HCT116 (cell line): ENCODE data around the gene FUOM. TPM values are rescaled to one million over a fixed set of nuclear protein-coding genes. Genes with fewer than 3 reads are reported as not detected.

ENCODE experiments used
- ATAC-seq: fragments of 200-7000 bp; cut with Tn5 transposase; 2 replicates; pipeline ENCODE4 v1.9.1; 2020; ENCODE audit warnings: mild to moderate bottlenecking, moderate library complexity
- BruUV-seq: library from RNA; stranded (reverse); fragments of 400-500 nt; replicated peaks from 2 replicates; lab custom pipeline; 2021; lab: Mats Ljungman, UMichigan
- CTCF ChIA-PET: fragments of 300-600 bp; sonication (Branson Sonifier 250); formaldehyde crosslinking; loops from one replicate; lab custom pipeline; 2021; ENCODE audit warnings: antibody characterized with exemption; lab: Charles Lee
- POLR2A ChIA-PET: fragments of 300-600, 350-600 bp; sonication (Branson Sonifier 250); formaldehyde crosslinking; loops from one replicate; lab custom pipeline; 2021; ENCODE audit warnings: antibody characterized with exemption; lab: Charles Lee
- RAD21 ChIA-PET, 2 experiments: fragments of 300-600 bp; sonication (Branson Sonifier 250); formaldehyde crosslinking; loops; one replicate each; lab custom pipeline; 2023; ENCODE audit warnings: low total read pairs in 2 of 2; ENCODE audit not compliant: uncharacterized antibody in 2 of 2, unreplicated experiment in 2 of 2, low non-redundant PET in 1 of 2; lab: Charles Lee
- DNase-seq: peaks from one replicate; pipeline ENCODE4 v3.0.0-alpha.2; 2010; ENCODE audit warnings: low read depth, low spot score
- H2AFZ ChIP-seq: fragments of 200-600 bp; shearing (Covaris generic), sonication (generic); 2 replicates; pipeline ENCODE4 v1.6.1; 2017; ENCODE audit warnings: low read depth, mixed run types, mixed read lengths, antibody characterized with exemption, low read length; ENCODE audit not compliant: poor library complexity, severe bottlenecking
- H3K27ac ChIP-seq: 2 replicates; pipeline ENCODE4 v1.5.1; 2012; ENCODE audit warnings: low read depth, low read length
- H3K27me3 ChIP-seq: fragments of 200-600 bp; sonication (generic); 2 replicates; pipeline ENCODE4 v1.6.1; 2016; ENCODE audit warnings: mixed run types, low read length, mixed read lengths; ENCODE audit not compliant: insufficient read depth
- H3K36me3 ChIP-seq, 2 experiments: fragments of 200-500 bp in 1 of 2; fragments of 200-600 bp in 1 of 2; sonication (Bioruptor generic) in 1 of 2; sonication (generic) in 1 of 2; 2 replicates each; pipeline versions ENCODE4 v1.5.1 to v1.6.1; 2014 to 2016; ENCODE audit warnings: low read length in 2 of 2, inconsistent platforms in 1 of 2, mixed read lengths in 1 of 2, mixed run types in 1 of 2; ENCODE audit not compliant: insufficient read depth in 2 of 2, control insufficient read depth in 1 of 2
- H3K4me1 ChIP-seq, 2 experiments: fragments of 200-600 bp in 1 of 2; sonication (generic) in 1 of 2; 2 replicates each; pipeline versions ENCODE4 v1.5.1 to v1.6.1; 2012 to 2017; ENCODE audit warnings: low read length in 2 of 2, inconsistent platforms in 1 of 2, mild to moderate bottlenecking in 1 of 2, mixed read lengths in 1 of 2, mixed run types in 1 of 2, moderate library complexity in 1 of 2; ENCODE audit not compliant: insufficient read depth in 2 of 2, control insufficient read depth in 1 of 2
- H3K4me2 ChIP-seq: fragments of 200-600 bp; sonication (generic); 2 replicates; pipeline ENCODE4 v1.6.1; 2017; ENCODE audit warnings: mixed run types, low read length, mixed read lengths
- H3K4me3 ChIP-seq, 2 experiments: fragments of 200-600 bp in 1 of 2; sonication (generic) in 1 of 2; replicated peaks in 1 of 2; 2 replicates each; pipeline ENCODE4 v1.5.1; 2011 to 2016; ENCODE audit warnings: low read length in 2 of 2, control low read depth in 1 of 2, low read depth in 1 of 2, mild to moderate bottlenecking in 1 of 2, mixed read lengths in 1 of 2, mixed run types in 1 of 2
- H3K79me2 ChIP-seq: fragments of 200-600 bp; sonication (generic); 2 replicates; pipeline ENCODE4 v1.6.1; 2017; ENCODE audit warnings: mild to moderate bottlenecking, mixed run types, low read length, moderate library complexity, mixed read lengths; ENCODE audit not compliant: insufficient read depth
- H3K9ac ChIP-seq: fragments of 200-600 bp; sonication (generic); 2 replicates; pipeline ENCODE4 v1.6.1; 2016; ENCODE audit warnings: low read length, mixed read lengths
- H3K9me2 ChIP-seq: fragments of 200-600 bp; sonication (generic), shearing (Covaris generic); 2 replicates; pipeline ENCODE4 v1.6.1; 2017; ENCODE audit warnings: mixed run types, mild to moderate bottlenecking, moderate library complexity; ENCODE audit not compliant: insufficient read depth
- H3K9me3 ChIP-seq, 2 experiments: fragments of 200-500 bp in 1 of 2; fragments of 200-600 bp in 1 of 2; sonication (Bioruptor generic) in 1 of 2; sonication (generic) in 1 of 2; 2 replicates each; pipeline ENCODE4 v1.6.1; 2014 to 2017; ENCODE audit warnings: low read length in 2 of 2, mixed read lengths in 2 of 2, inconsistent platforms in 1 of 2, low read depth in 1 of 2, mild to moderate bottlenecking in 1 of 2, mixed run types in 1 of 2, moderate library complexity in 1 of 2; ENCODE audit not compliant: control insufficient read depth in 1 of 2, insufficient read depth in 1 of 2
- H4K20me1 ChIP-seq: fragments of 200-600 bp; sonication (generic), shearing (Covaris generic); 2 replicates; pipeline ENCODE4 v1.6.1; 2017; ENCODE audit warnings: mixed run types, mild to moderate bottlenecking, moderate library complexity; ENCODE audit not compliant: insufficient read depth
- CBX3 ChIP-seq: IDR thresholded peaks from 2 replicates; pipeline ENCODE4 v1.6.1; 2012; ENCODE audit warnings: low read depth
- EGR1 ChIP-seq: IDR thresholded peaks from 2 replicates; pipeline ENCODE4 v1.6.1; 2012; ENCODE audit warnings: low read depth
- ELF1 ChIP-seq: IDR thresholded peaks from 2 replicates; pipeline ENCODE4 v1.6.1; 2012; ENCODE audit warnings: low read depth, borderline replicate concordance
- EZH2phosphoT487 ChIP-seq: fragments of 200-600 bp; IDR thresholded peaks from 2 replicates; pipeline ENCODE4 v1.6.1; 2018; ENCODE audit warnings: antibody characterized with exemption, borderline replicate concordance
- JUND ChIP-seq: IDR thresholded peaks from 2 replicates; pipeline ENCODE4 v1.6.1; 2012
- SIN3A ChIP-seq: IDR thresholded peaks from 2 replicates; pipeline ENCODE4 v1.6.1; 2012; ENCODE audit warnings: low read depth
- SP1 ChIP-seq: IDR thresholded peaks from 2 replicates; pipeline ENCODE4 v1.6.1; 2012; ENCODE audit warnings: low read depth
- YY1 ChIP-seq: IDR thresholded peaks from 2 replicates; pipeline ENCODE4 v1.6.1; 2011; ENCODE audit warnings: low read length, low read depth, moderate library complexity, mild to moderate bottlenecking; ENCODE audit not compliant: insufficient replicate concordance; ENCODE audit errors: extremely low read depth
- ZFX ChIP-seq: fragments of 450-650 bp; IDR thresholded peaks from 2 replicates; pipeline ENCODE4 v1.6.1; 2017
- ZNF274 ChIP-seq: fragments of 200-500 bp; sonication (Bioruptor generic); IDR thresholded peaks from 2 replicates; pipeline ENCODE4 v1.6.1; 2014; ENCODE audit warnings: mild to moderate bottlenecking, low read depth, low read length, inconsistent platforms
- intact Hi-C: fragments of 100-400 bp; cut with micrococcal nuclease; formaldehyde crosslinking; loops from 2 replicates; pipeline ENCODE4 v1.10.0; 2022
- total RNA-seq: library from RNA; stranded (reverse); gene quantifications from one replicate; pipeline ENCODE4 v1.2.1, GENCODE V29; 2021; ENCODE audit not compliant: unreplicated experiment
- TF ChIP-seq, protein P1 (sequence below), 3 experiments: fragments of 200-600 bp in 1 of 3; sonication (generic) in 1 of 3; IDR thresholded peaks in 2 of 3; conservative IDR thresholded peaks in 1 of 3; 2 replicates each; pipeline ENCODE4 v1.5.1; 2012 to 2017; ENCODE audit warnings: low read depth in 2 of 3, low read length in 2 of 3, antibody characterized with exemption in 1 of 3, borderline replicate concordance in 1 of 3, control low read depth in 1 of 3, mild to moderate bottlenecking in 1 of 3, mixed read lengths in 1 of 3, mixed run types in 1 of 3, moderate library complexity in 1 of 3; ENCODE audit not compliant: insufficient read depth in 1 of 3
- TF ChIP-seq, protein P2 (sequence below): IDR thresholded peaks from 2 replicates; pipeline ENCODE4 v1.6.1; 2012

FUOM gene
- total RNA-seq, 1 experiment from 2014 or later, result 21.5 TPM

DNA sequence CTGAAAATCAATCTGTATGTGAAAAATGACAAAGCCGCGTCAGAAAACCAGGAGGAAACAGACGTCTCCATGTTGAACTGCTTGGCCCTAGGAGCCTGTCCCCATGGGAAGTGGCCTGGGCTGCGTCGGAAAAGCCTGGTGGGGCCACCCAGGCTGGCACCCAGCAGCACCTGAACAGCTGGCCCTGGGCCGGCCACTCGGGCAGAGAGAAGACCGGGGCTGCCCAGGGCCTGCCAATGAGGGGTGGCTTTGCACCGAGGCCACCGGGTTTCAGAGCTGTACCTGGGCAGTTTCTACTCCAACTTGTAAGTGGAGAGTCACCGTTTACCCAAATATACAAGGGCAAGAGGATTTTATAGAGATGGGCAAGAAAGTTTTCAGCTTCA, 1.1 kb upstream of the FUOM start:
- peaks cover 6% of the 10 kb centered on the region; the same call in 1 of the 2 replicates for H3K79me2 ChIP-seq
- intact Hi-C loops, result no loop called here
- ChIA-PET CTCF (no interaction called here), POLR2A (no interaction called here), RAD21 (no interaction called here)
- no peak overlapping the region for H3K4me3 ChIP-seq
- no peaks in the 10 kb centered on the region for H3K9me3 ChIP-seq
- H3K9me2 ChIP-seq, result no peaks in the 10 kb centered on the region
- no peak for TF ChIP-seq CBX3
- TF ChIP-seq EGR1, result no peak
- TF ChIP-seq ELF1, result no peak
- TF ChIP-seq, protein P1, sequence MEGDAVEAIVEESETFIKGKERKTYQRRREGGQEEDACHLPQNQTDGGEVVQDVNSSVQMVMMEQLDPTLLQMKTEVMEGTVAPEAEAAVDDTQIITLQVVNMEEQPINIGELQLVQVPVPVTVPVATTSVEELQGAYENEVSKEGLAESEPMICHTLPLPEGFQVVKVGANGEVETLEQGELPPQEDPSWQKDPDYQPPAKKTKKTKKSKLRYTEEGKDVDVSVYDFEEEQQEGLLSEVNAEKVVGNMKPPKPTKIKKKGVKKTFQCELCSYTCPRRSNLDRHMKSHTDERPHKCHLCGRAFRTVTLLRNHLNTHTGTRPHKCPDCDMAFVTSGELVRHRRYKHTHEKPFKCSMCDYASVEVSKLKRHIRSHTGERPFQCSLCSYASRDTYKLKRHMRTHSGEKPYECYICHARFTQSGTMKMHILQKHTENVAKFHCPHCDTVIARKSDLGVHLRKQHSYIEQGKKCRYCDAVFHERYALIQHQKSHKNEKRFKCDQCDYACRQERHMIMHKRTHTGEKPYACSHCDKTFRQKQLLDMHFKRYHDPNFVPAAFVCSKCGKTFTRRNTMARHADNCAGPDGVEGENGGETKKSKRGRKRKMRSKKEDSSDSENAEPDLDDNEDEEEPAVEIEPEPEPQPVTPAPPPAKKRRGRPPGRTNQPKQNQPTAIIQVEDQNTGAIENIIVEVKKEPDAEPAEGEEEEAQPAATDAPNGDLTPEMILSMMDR (IDR thresholded peaks at IDR 0.05 in 2 of 3, conservative IDR thresholded peaks at IDR 0.05 in 1 of 3; ENCODE audit: borderline replicate concordance in 1 of 3, insufficient read depth in 1 of 3, low read depth in 2 of 3, low read length in 2 of 3), result no peak
- no peak for TF ChIP-seq ZFX
- no peak for TF ChIP-seq ZNF274
- no peak for TF ChIP-seq SP1
- TF ChIP-seq, protein P2, sequence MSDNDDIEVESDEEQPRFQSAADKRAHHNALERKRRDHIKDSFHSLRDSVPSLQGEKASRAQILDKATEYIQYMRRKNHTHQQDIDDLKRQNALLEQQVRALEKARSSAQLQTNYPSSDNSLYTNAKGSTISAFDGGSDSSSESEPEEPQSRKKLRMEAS, result no peak
- no peak for TF ChIP-seq EZH2phosphoT487
- TF ChIP-seq JUND, result no peak
- TF ChIP-seq YY1, result no peak
- TF ChIP-seq SIN3A, result no peak
- H2AFZ ChIP-seq, result no peak overlapping the region
- DNase-seq (no peak), ATAC-seq (no peak)
- H3K9ac ChIP-seq, result no peak overlapping the region
- no peak overlapping the region for H3K4me2 ChIP-seq
- BruUV-seq, result no TSS peak
- no peaks in the 10 kb centered on the region for H4K20me1 ChIP-seq
- no peaks in the 10 kb centered on the region; a peak in 1 of 4 replicates for H3K36me3 ChIP-seq
- H3K4me1 ChIP-seq, result peaks cover 3 to 5% of the 10 kb centered on the region in 2 experiments; a peak in 2 of 4 replicates
- H3K27me3 ChIP-seq, result no peaks in the 10 kb centered on the region
- no peak overlapping the region for H3K27ac ChIP-seq
